ENCODE measurements around the gene BST1. TPM values are rescaled to one million over a fixed set of nuclear protein-coding genes. Genes with fewer than 3 reads are reported as not detected.

BST1 gene
- polyA plus RNA-seq, 1 of the 3 experiments (the other 2 are of a cell fraction), result 7.3 TPM

- ChIA-PET CTCF (interaction anchor here (0.7 kb wide), 1 partner anchor 15 kb away, joined by 3 read pairs; the partner anchor contains the start of gene FBXL5), POLR2A (no interaction called here)
- TF ChIP-seq CHD2 (IDR thresholded peaks at IDR 0.05; ENCODE audit: low read length, partially characterized antibody) (no peak), EZH2phosphoT487 (IDR thresholded peaks at IDR 0.05; ENCODE audit: borderline replicate concordance, low read depth) (no peak), FOXM1 (IDR thresholded peaks at IDR 0.05; ENCODE audit: low read depth) (no peak), GATA2 (CRISPR knock-in tag; IDR thresholded peaks at IDR 0.05) (no peak), PBX3 (IDR thresholded peaks at IDR 0.05) (no peak), ZBTB33 (IDR thresholded peaks at IDR 0.05; ENCODE audit: borderline replicate concordance, low read depth) (no peak), RXRA (IDR thresholded peaks at IDR 0.05; ENCODE audit: borderline replicate concordance, low read depth) (no peak), JUND (IDR thresholded peaks at IDR 0.05) (no peak), FOXJ3 (CRISPR knock-in tag; IDR thresholded peaks at IDR 0.05) (no peak), POLR2AphosphoS5 (IDR thresholded peaks at IDR 0.05; ENCODE audit: low read depth, low read length) (no peak), GABPA (IDR thresholded peaks at IDR 0.05; ENCODE audit: low read depth) (no peak)
- Histone ChIP-seq H3K9me3 (no peaks in the 10 kb centered on the region), H3F3A (replicated peaks; ENCODE audit: insufficient read depth) (peaks cover 6% of the 10 kb centered on the region), H3K27ac (ENCODE audit: low read depth in 2 of 2, low read length in 1 of 2) (no peak overlapping the region), H3K9ac (no peak overlapping the region), H3K9me2 (no peaks in the 10 kb centered on the region), H2AFZ (ENCODE audit: low read depth) (no peak overlapping the region), H3K79me2 (ENCODE audit: insufficient read depth) (peaks cover 97% of the 10 kb centered on the region), H3K36me3 (replicated peaks in 1 of 2; ENCODE audit: control insufficient read depth in 1 of 2, insufficient read depth in 2 of 2, low read length in 1 of 2) (peaks cover 5 to 24% of the 10 kb centered on the region in 2 experiments), H3K27me3 (ENCODE audit: insufficient read depth) (no peaks in the 10 kb centered on the region), H4K20me1 (ENCODE audit: insufficient read depth) (no peaks in the 10 kb centered on the region; the same call in 1 of the 2 replicates), H3K4me1 (ENCODE audit: control insufficient read depth in 1 of 2, insufficient read depth in 2 of 2, low read depth in 1 of 2, low read length in 1 of 2) (peaks cover 0 to 19% of the 10 kb centered on the region in 2 experiments; a peak in 2 of 4 replicates), H3K4me2 (no peak overlapping the region), H3K4me3 (ENCODE audit: low read depth in 2 of 2, low read length in 1 of 2) (no peak overlapping the region)
- WGBS (ENCODE audit: low lambda C conversion rate), result 97% methylated on average over 3 of the region's 3 CpGs
- DNase-seq, result no peak
These were observed 32.3 kb upstream of the BST1 start for GRCh38 chr4:15670576-15670975.

- no peak overlapping the region for H3K4me2 ChIP-seq
- H3K9ac ChIP-seq, result no peak overlapping the region
- H3K27ac ChIP-seq (ENCODE audit: low read depth in 2 of 2, low read length in 1 of 2), result no peak overlapping the region
- H3K36me3 ChIP-seq (replicated peaks in 1 of 2; ENCODE audit: control insufficient read depth in 1 of 2, insufficient read depth in 2 of 2, low read length in 1 of 2), result peaks cover 2 to 21% of the 10 kb centered on the region in 2 experiments
- H3K27me3 ChIP-seq (ENCODE audit: insufficient read depth), result no peaks in the 10 kb centered on the region
- H3F3A ChIP-seq (replicated peaks; ENCODE audit: insufficient read depth), result peaks cover 6% of the 10 kb centered on the region
- peaks cover 0 to 13% of the 10 kb centered on the region in 2 experiments; a peak in 3 of 4 replicates for H3K4me1 ChIP-seq (ENCODE audit: control insufficient read depth in 1 of 2, insufficient read depth in 2 of 2, low read depth in 1 of 2, low read length in 1 of 2)
- no peaks in the 10 kb centered on the region for H3K9me3 ChIP-seq
- peaks cover 98% of the 10 kb centered on the region for H3K79me2 ChIP-seq (ENCODE audit: insufficient read depth)
- H3K4me3 ChIP-seq (ENCODE audit: low read depth in 2 of 2, low read length in 1 of 2), result no peak overlapping the region
- no peaks in the 10 kb centered on the region; the same call in 1 of the 2 replicates for H4K20me1 ChIP-seq (ENCODE audit: insufficient read depth)
- no peak for TF ChIP-seq EZH2phosphoT487 (IDR thresholded peaks at IDR 0.05; ENCODE audit: borderline replicate concordance, low read depth)
- CTCF ChIA-PET, result no interaction called here
- POLR2A ChIA-PET, result no interaction called here
- no peaks in the 10 kb centered on the region for H3K9me2 ChIP-seq
- no peak overlapping the region for H2AFZ ChIP-seq (ENCODE audit: low read depth)
- no peak for DNase-seq
- WGBS (ENCODE audit: low lambda C conversion rate), result 100% methylated on average over 3 of the region's 3 CpGs
These were observed 30.8 kb upstream of the BST1 start for GRCh38 chr4:15672101-15672500.

Measured in SK-N-SH (cell line).